ENCODE measurements around the gene HYAL3. TPM values are rescaled to one million over a fixed set of nuclear protein-coding genes. Genes with fewer than 3 reads are reported as not detected.
A peak's percentile ranks its signal among the peaks of the same experiment; 100 is the strongest.

Gene HYAL3
- total and polyA plus RNA-seq, 2 donors (not counting 1 experiment from before 2014, with no cell fraction given): 3.7 to 4.2 TPM

GRCh38 chr3:50319181-50319893 is 20.1 kb upstream of the HYAL3 start:
- Mint-ChIP-seq H3K4me1 (peaks cover 47% of the 10 kb centered on the region), H3K9me3 (ENCODE audit: insufficient read depth) (no peaks in the 10 kb centered on the region), H3K27me3 (no peaks in the 10 kb centered on the region), H3K4me3 (peak overlapping the region; percentile 98), H3K27ac (no peak overlapping the region)
- Histone ChIP-seq H3K9me3 (ENCODE audit: control extremely low read depth in 1 of 3, control insufficient read depth in 2 of 3, insufficient read depth in 1 of 3, low read length in 2 of 3) (peaks cover 0 to 3% (median 0%) of the 10 kb centered on the region in 3 donors), H3K4me1 (ENCODE audit: control insufficient read depth in 2 of 2, insufficient read depth in 2 of 2, low read length in 2 of 2) (peaks cover 25 to 57% of the 10 kb centered on the region in 2 donors), H3K4me3 (ENCODE audit: control extremely low read depth in 1 of 5, extremely low read depth in 1 of 5, insufficient read depth in 1 of 5, low read depth in 2 of 5, low read length in 4 of 5) (no peak overlapping the region), H2AFZ (ENCODE audit: insufficient read depth, low read depth, low read length, poor library complexity, severe bottlenecking) (no peak overlapping the region), H3K27me3 (replicated peaks in 1 of 4; ENCODE audit: control extremely low read depth in 1 of 4, control insufficient read depth in 3 of 4, insufficient read depth in 4 of 4, low read length in 3 of 4) (no peaks in the 10 kb centered on the region), H3K36me3 (replicated peaks in 1 of 2; ENCODE audit: control extremely low read depth in 1 of 2, control insufficient read depth in 1 of 2, extremely low read depth in 1 of 2, insufficient read depth in 2 of 2, low read length in 1 of 2) (peaks cover 0 to 5% of the 10 kb centered on the region in 2 experiments), H3K27ac (ENCODE audit: low read length in 2 of 2) (no peak overlapping the region), H3K79me2 (ENCODE audit: control insufficient read depth, insufficient read depth, low read length) (no peaks in the 10 kb centered on the region), H3K9ac (ENCODE audit: low read length) (no peak overlapping the region), H4K20me1 (ENCODE audit: control insufficient read depth, insufficient read depth, low read length, poor library complexity, severe bottlenecking) (no peaks in the 10 kb centered on the region), H3K4me2 (replicated peaks; ENCODE audit: low read depth, low read length, poor library complexity, severe bottlenecking) (peak overlapping the region; percentile 26)
- WGBS (ENCODE audit: insufficient coverage): 98% methylated on average over 14 of the region's 16 CpGs
- no peak for ATAC-seq (ENCODE audit: low read depth)
- POLR2A ChIA-PET: no interaction called here
- DNase-seq: no peak
- TF ChIP-seq CTCF (IDR thresholded peaks at IDR 0.05) (no peak), EZH2 (IDR thresholded peaks at IDR 0.05; ENCODE audit: borderline replicate concordance, insufficient read depth, low read depth, low read length, poor library complexity, severe bottlenecking) (no peak)
- intact Hi-C loops (cut with micrococcal nuclease): no loop called here
- CTCF ChIA-PET: interaction anchor here (0.7 to 2.0 kb wide), 5 partner anchors 8 to 223 kb away, joined by 3 to 6 read pairs (median 3); partner anchors contain the start of gene TUSC2

GRCh38 chr3:50318615-50319014 is 19.4 kb upstream of the HYAL3 start:
- WGBS (ENCODE audit: insufficient coverage): 75% methylated on average over 10 of the region's 10 CpGs
- H3K9ac ChIP-seq (ENCODE audit: low read length): no peak overlapping the region
- H3K9me3 ChIP-seq (ENCODE audit: control extremely low read depth in 1 of 3, control insufficient read depth in 2 of 3, insufficient read depth in 1 of 3, low read length in 2 of 3): peaks cover 0 to 3% (median 0%) of the 10 kb centered on the region in 3 donors
- ChIA-PET CTCF (interaction anchor here (0.8 to 2.0 kb wide), 4 partner anchors 12 to 224 kb away, joined by 3 to 6 read pairs (median 4); no protein-coding TSS in a partner anchor), POLR2A (interaction anchor here (0.6 kb wide), 1 partner anchor 26 kb away, joined by 5 read pairs; no protein-coding TSS in a partner anchor)
- intact Hi-C loops (cut with micrococcal nuclease): no loop called here
- peaks cover 25 to 57% of the 10 kb centered on the region in 2 donors for H3K4me1 ChIP-seq (ENCODE audit: control insufficient read depth in 2 of 2, insufficient read depth in 2 of 2, low read length in 2 of 2)
- no peak for ATAC-seq (ENCODE audit: low read depth)
- DNase-seq: no peak
- H3K27me3 ChIP-seq (replicated peaks in 1 of 4; ENCODE audit: control extremely low read depth in 1 of 4, control insufficient read depth in 3 of 4, insufficient read depth in 4 of 4, low read length in 3 of 4): no peaks in the 10 kb centered on the region
- Mint-ChIP-seq H3K27me3 (no peaks in the 10 kb centered on the region), H3K4me1 (peaks cover 45% of the 10 kb centered on the region), H3K9me3 (ENCODE audit: insufficient read depth) (no peaks in the 10 kb centered on the region), H3K27ac (peak overlapping the region; percentile 72), H3K4me3 (peak overlapping the region; percentile 41)
- no peak overlapping the region for H3K27ac ChIP-seq (ENCODE audit: low read length in 2 of 2)
- H3K79me2 ChIP-seq (ENCODE audit: control insufficient read depth, insufficient read depth, low read length): no peaks in the 10 kb centered on the region
- peaks cover 0 to 3% of the 10 kb centered on the region in 2 experiments for H3K36me3 ChIP-seq (replicated peaks in 1 of 2; ENCODE audit: control extremely low read depth in 1 of 2, control insufficient read depth in 1 of 2, extremely low read depth in 1 of 2, insufficient read depth in 2 of 2, low read length in 1 of 2)
- H2AFZ ChIP-seq (ENCODE audit: insufficient read depth, low read depth, low read length, poor library complexity, severe bottlenecking): no peak overlapping the region
- H3K4me3 ChIP-seq (ENCODE audit: control extremely low read depth in 1 of 5, extremely low read depth in 1 of 5, insufficient read depth in 1 of 5, low read depth in 2 of 5, low read length in 4 of 5): no peak overlapping the region
- H3K4me2 ChIP-seq (replicated peaks; ENCODE audit: low read depth, low read length, poor library complexity, severe bottlenecking): peak overlapping the region; percentile 26
- TF ChIP-seq CTCF (IDR thresholded peaks at IDR 0.05) (no peak), EZH2 (IDR thresholded peaks at IDR 0.05; ENCODE audit: borderline replicate concordance, insufficient read depth, low read depth, low read length, poor library complexity, severe bottlenecking) (no peak)
- no peaks in the 10 kb centered on the region for H4K20me1 ChIP-seq (ENCODE audit: control insufficient read depth, insufficient read depth, low read length, poor library complexity, severe bottlenecking)

All from B cell (primary cell).